D721Med (cell line): ENCODE data around the gene TGM6.

Experiments
- DNase-seq: peaks from one replicate; pipeline ENCODE4 v3.0.0; 2011; ENCODE audit warnings: low spot score; ENCODE audit not compliant: insufficient read length
- FAIRE-seq: peaks from 2 replicates; lab custom pipeline; 2011; peaks lifted over from hg19 to GRCh38; lab: Jason Lieb, UNC
- TF ChIP-seq, protein P1 (sequence below): IDR thresholded peaks from 2 replicates; pipeline ENCODE4 v1.5.1; 2012; ENCODE audit warnings: mild to moderate bottlenecking, control low read depth; ENCODE audit not compliant: insufficient read depth; ENCODE audit errors: missing control alignments

The TGM6 gene

GRCh38 chr20:2348336-2348735 lies 32.4 kb upstream of the TGM6 start:
- no peak for FAIRE-seq
- TF ChIP-seq, protein P1, sequence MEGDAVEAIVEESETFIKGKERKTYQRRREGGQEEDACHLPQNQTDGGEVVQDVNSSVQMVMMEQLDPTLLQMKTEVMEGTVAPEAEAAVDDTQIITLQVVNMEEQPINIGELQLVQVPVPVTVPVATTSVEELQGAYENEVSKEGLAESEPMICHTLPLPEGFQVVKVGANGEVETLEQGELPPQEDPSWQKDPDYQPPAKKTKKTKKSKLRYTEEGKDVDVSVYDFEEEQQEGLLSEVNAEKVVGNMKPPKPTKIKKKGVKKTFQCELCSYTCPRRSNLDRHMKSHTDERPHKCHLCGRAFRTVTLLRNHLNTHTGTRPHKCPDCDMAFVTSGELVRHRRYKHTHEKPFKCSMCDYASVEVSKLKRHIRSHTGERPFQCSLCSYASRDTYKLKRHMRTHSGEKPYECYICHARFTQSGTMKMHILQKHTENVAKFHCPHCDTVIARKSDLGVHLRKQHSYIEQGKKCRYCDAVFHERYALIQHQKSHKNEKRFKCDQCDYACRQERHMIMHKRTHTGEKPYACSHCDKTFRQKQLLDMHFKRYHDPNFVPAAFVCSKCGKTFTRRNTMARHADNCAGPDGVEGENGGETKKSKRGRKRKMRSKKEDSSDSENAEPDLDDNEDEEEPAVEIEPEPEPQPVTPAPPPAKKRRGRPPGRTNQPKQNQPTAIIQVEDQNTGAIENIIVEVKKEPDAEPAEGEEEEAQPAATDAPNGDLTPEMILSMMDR = no peak
- no peak for DNase-seq

- TF ChIP-seq, protein P1 = no peak
- DNase-seq (no peak), FAIRE-seq (no peak)
These were observed 30.9 kb upstream of the TGM6 start for GRCh38 chr20:2349801-2350200.

- FAIRE-seq = no peak
These were observed 30.1 kb upstream of the TGM6 start for GRCh38 chr20:2350606-2351005.

DNA sequence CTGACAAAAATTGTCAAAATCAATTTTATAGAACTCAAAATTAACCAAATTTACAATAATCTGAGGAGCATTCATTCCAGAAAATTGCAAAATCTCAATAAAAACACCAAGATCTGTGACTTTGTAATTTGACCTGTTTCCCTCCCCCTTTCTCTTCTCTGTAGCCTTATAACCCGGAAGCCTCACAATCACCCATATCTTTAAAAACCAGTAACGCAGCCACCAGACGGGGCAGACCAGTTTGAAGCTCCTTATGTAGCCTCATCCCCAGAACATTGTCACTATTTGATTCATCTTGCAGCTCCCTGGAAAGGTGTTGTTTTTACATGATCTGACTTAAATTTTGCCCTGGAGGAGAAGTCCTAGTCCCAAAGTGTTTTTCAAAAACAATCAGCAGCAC lies 27.5 kb upstream of the TGM6 start:
- FAIRE-seq = no peak
- DNase-seq = no peak
- TF ChIP-seq, protein P1 = no peak

More at GRCh38 chr20:2350606-2351005, 30.1 kb upstream of the TGM6 start:
- no peak for DNase-seq
- TF ChIP-seq, protein P1 = no peak

GRCh38 chr20:2357114-2357513 lies 23.6 kb upstream of the TGM6 start:
- no peak for DNase-seq
- no peak for FAIRE-seq
- TF ChIP-seq, protein P1 = no peak

- DNase-seq (no peak), FAIRE-seq (no peak)
- TF ChIP-seq, protein P1 = no peak
These were observed 22.7 kb upstream of the TGM6 start for GRCh38 chr20:2358006-2358405.

DNA sequence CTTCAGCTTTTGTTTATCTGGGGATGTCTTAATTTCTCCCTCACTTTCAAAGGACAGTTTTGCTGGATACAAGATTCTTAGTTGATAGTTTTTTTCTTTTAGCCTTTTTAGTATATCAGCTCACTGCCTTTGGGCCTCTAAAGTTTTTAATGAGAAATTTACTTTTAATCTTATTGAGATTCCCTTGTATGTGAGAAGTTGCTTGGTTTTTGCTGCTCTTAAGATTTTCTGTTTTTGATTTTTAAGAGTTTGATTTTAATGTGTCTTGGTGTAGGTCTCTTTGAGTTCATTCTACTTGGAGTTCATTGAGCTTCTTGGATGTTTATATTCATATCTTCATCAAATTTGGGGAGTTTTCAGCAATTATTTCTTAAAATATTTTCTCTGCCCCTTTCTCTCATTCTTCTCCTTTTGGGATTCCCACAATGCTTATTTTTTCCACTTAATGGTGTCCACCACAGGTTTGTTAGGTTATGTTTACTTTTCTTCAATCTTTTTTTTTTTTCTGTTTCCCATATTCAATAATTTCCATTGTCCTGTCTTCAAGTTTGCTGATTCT lies 19.6 kb upstream of the TGM6 start:
- no peak for DNase-seq
- TF ChIP-seq, protein P1 = no peak
- FAIRE-seq = no peak
